Panc1 (cell line): ENCODE results near the gene EPN2. TPM values are rescaled to one million over a fixed set of nuclear protein-coding genes. Genes with fewer than 3 reads are reported as not detected.

Source experiments
- ATAC-seq: fragments of 200-7000 bp; cut with Tn5 transposase; 2 replicates; pipeline ENCODE4 v1.9.1; 2020; ENCODE audit warnings: mild to moderate bottlenecking, moderate library complexity
- BruUV-seq: library from RNA; stranded (reverse); fragments of 400-500 nt; replicated peaks from 2 replicates; lab custom pipeline; 2021; lab: Mats Ljungman, UMichigan
- CTCF ChIA-PET: fragments of 300-600 bp; sonication (Branson Sonifier 250); formaldehyde crosslinking; loops from one replicate; lab custom pipeline; 2022; ENCODE audit warnings: antibody characterized with exemption; lab: Charles Lee
- POLR2A ChIA-PET: fragments of 300-600 bp; sonication (Branson Sonifier 250); formaldehyde crosslinking; loops from one replicate; lab custom pipeline; 2022; ENCODE audit warnings: antibody characterized with exemption; lab: Charles Lee
- DNase-seq: peaks from one replicate; pipeline ENCODE4 v3.0.0-alpha.2; 2010; ENCODE audit warnings: low read depth, low spot score
- H3K27ac ChIP-seq: 2 replicates; pipeline ENCODE4 v1.5.1; 2011; ENCODE audit warnings: mild to moderate bottlenecking, low read length, inconsistent platforms
- H3K27me3 ChIP-seq: fragments of 200-500 bp; sonication (Bioruptor generic); 2 replicates; pipeline ENCODE4 v1.6.0; 2014; ENCODE audit warnings: low read length, inconsistent platforms; ENCODE audit not compliant: control insufficient read depth, insufficient read depth
- H3K36me3 ChIP-seq: fragments of 200-500 bp; sonication (Bioruptor generic); 2 replicates; pipeline ENCODE4 v1.5.1; 2014; ENCODE audit warnings: inconsistent platforms, mild to moderate bottlenecking, low read length, moderate library complexity; ENCODE audit not compliant: control insufficient read depth, insufficient read depth
- H3K4me1 ChIP-seq: 2 replicates; pipeline ENCODE4 v1.5.1; 2011; ENCODE audit warnings: inconsistent platforms, mild to moderate bottlenecking, low read length, moderate library complexity; ENCODE audit not compliant: control insufficient read depth, insufficient read depth
- H3K4me3 ChIP-seq, 2 experiments: 2 replicates each; pipeline ENCODE4 v1.5.1; 2011 to 2012; ENCODE audit warnings: low read depth in 2 of 2, low read length in 2 of 2, mild to moderate bottlenecking in 2 of 2, inconsistent platforms in 1 of 2, moderate library complexity in 1 of 2
- H3K9me3 ChIP-seq: fragments of 200-500 bp; sonication (Bioruptor generic); 2 replicates; pipeline ENCODE4 v1.5.1; 2014; ENCODE audit warnings: low read depth, mild to moderate bottlenecking, inconsistent platforms, low read length, moderate library complexity; ENCODE audit not compliant: control insufficient read depth, insufficient read depth
- CTCF ChIP-seq: fragments of 450-650 bp; IDR thresholded peaks from 2 replicates; pipeline ENCODE4 v1.5.1; 2017; ENCODE audit warnings: mild to moderate bottlenecking
- POLR2AphosphoS5 ChIP-seq: IDR thresholded peaks from 2 replicates; pipeline ENCODE4 v1.6.1; 2012; ENCODE audit warnings: mild to moderate bottlenecking, low read depth, low read length, moderate library complexity
- SIN3A ChIP-seq: IDR thresholded peaks from 2 replicates; pipeline ENCODE4 v1.6.1; 2012; ENCODE audit warnings: low read depth, mild to moderate bottlenecking, low read length, moderate library complexity, borderline replicate concordance; ENCODE audit not compliant: insufficient read depth
- TCF7L2 ChIP-seq: IDR thresholded peaks from 2 replicates; pipeline ENCODE4 v1.6.1; 2011; ENCODE audit warnings: mild to moderate bottlenecking, low read depth, low read length, inconsistent platforms
- in situ Hi-C: cut with HindIII; loops from 2 replicates; pipeline ENCODE4 v1.10.0; 2016; ENCODE audit warnings: low sequenced_read_pairs, low pct_unique_long_range_greater_than_20kb
- intact Hi-C: fragments of 100-400 bp; cut with micrococcal nuclease; formaldehyde crosslinking; loops from one replicate; pipeline ENCODE4 v1.10.0; 2022; ENCODE audit not compliant: unreplicated experiment
- total RNA-seq: library from RNA; stranded (reverse); gene quantifications from one replicate; pipeline ENCODE4 v1.2.1, GENCODE V29; 2021; ENCODE audit not compliant: unreplicated experiment
- TF ChIP-seq, protein P1 (sequence below), 2 experiments: IDR thresholded peaks; 2 replicates each; pipeline ENCODE4 v1.6.1; 2011 to 2012; ENCODE audit warnings: low read depth in 2 of 2, control low read depth in 1 of 2, low read length in 1 of 2, mild to moderate bottlenecking in 1 of 2, moderate library complexity in 1 of 2; ENCODE audit not compliant: insufficient read depth in 1 of 2

Gene EPN2
- total RNA-seq, 1 experiment from 2014 or later: 35.0 TPM

DNA sequence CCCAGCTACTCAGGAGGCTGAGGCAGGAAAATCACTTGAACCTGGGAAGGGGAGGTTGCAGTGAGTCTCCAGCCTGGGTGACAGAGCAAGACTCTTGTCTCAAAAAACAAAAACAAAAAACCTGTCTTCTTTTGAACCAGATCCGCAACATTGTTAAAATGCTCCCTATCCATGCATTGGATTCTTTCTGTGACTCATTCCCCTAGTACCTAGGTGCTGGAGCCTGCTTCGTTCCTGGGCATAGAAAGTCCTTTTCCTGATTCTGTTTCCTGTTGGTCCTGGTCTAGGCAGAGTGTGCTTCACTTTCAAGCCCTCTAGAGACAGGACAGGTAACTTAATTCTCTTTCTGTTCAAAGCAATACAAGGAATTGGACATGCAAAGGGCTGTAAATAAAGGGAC is 5.2 kb downstream of the EPN2 start:
- CTCF ChIA-PET: no interaction called here
- H3K36me3 ChIP-seq: peaks cover 4% of the 10 kb centered on the region; the same call in 1 of the 2 replicates
- no peak overlapping the region for H3K27ac ChIP-seq
- no peaks in the 10 kb centered on the region for H3K27me3 ChIP-seq
- H3K4me3 ChIP-seq: no peak overlapping the region
- H3K4me1 ChIP-seq: peaks cover 11% of the 10 kb centered on the region
- DNase-seq (no peak), ATAC-seq (no peak)
- no peaks in the 10 kb centered on the region for H3K9me3 ChIP-seq
- no TSS peak for BruUV-seq
- intact Hi-C loops: no loop called here
- TF ChIP-seq, protein P1, sequence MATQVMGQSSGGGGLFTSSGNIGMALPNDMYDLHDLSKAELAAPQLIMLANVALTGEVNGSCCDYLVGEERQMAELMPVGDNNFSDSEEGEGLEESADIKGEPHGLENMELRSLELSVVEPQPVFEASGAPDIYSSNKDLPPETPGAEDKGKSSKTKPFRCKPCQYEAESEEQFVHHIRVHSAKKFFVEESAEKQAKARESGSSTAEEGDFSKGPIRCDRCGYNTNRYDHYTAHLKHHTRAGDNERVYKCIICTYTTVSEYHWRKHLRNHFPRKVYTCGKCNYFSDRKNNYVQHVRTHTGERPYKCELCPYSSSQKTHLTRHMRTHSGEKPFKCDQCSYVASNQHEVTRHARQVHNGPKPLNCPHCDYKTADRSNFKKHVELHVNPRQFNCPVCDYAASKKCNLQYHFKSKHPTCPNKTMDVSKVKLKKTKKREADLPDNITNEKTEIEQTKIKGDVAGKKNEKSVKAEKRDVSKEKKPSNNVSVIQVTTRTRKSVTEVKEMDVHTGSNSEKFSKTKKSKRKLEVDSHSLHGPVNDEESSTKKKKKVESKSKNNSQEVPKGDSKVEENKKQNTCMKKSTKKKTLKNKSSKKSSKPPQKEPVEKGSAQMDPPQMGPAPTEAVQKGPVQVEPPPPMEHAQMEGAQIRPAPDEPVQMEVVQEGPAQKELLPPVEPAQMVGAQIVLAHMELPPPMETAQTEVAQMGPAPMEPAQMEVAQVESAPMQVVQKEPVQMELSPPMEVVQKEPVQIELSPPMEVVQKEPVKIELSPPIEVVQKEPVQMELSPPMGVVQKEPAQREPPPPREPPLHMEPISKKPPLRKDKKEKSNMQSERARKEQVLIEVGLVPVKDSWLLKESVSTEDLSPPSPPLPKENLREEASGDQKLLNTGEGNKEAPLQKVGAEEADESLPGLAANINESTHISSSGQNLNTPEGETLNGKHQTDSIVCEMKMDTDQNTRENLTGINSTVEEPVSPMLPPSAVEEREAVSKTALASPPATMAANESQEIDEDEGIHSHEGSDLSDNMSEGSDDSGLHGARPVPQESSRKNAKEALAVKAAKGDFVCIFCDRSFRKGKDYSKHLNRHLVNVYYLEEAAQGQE (IDR thresholded peaks at IDR 0.05; ENCODE audit: insufficient read depth in 1 of 2, low read depth in 2 of 2, low read length in 1 of 2): no peak
- TF ChIP-seq CTCF (no peak), SIN3A (no peak), POLR2AphosphoS5 (no peak)
- in situ Hi-C loops: no loop called here
- POLR2A ChIA-PET: no interaction called here

DNA sequence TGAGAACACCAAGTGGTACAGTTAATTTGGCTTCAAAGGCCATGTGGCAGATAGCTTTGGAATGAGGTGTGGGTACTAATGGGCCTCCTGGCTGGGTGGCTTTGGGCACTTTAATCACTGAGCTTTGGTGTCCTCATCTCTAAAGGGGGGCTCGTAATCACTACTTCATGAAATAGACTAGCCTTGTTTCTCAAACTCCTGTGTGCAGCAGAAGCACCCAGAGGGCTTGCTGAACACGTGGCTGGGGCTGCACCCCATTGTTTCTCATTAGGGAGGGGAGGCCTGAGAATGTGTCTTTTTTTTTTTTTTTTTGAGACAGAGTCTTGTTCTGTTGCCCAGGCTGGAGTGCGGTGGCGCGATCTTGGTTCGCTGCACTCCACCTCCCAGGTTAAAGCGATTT is 5.8 kb downstream of the EPN2 start:
- TF ChIP-seq, protein P1 (IDR thresholded peaks at IDR 0.05; ENCODE audit: insufficient read depth in 1 of 2, low read depth in 2 of 2, low read length in 1 of 2): no peak
- TF ChIP-seq SIN3A (no peak), TCF7L2 (no peak), POLR2AphosphoS5 (no peak), CTCF (no peak)
- POLR2A ChIA-PET: no interaction called here
- intact Hi-C loops: no loop called here
- Histone ChIP-seq H3K27ac (no peak overlapping the region), H3K9me3 (no peaks in the 10 kb centered on the region), H3K36me3 (peaks cover under 1% of the 10 kb centered on the region; the same call in 1 of the 2 replicates), H3K4me3 (no peak overlapping the region), H3K27me3 (no peaks in the 10 kb centered on the region), H3K4me1 (peaks cover 13% of the 10 kb centered on the region)
- BruUV-seq: no TSS peak
- in situ Hi-C loops: no loop called here
- CTCF ChIA-PET: no interaction called here
- DNase-seq (no peak), ATAC-seq (no peak)
